ENCODE data around the gene MTHFD1. TPM values are rescaled to one million over a fixed set of nuclear protein-coding genes. Genes with fewer than 3 reads are reported as not detected.

MTHFD1 gene
- total RNA-seq, 2 donors from 2014 or later: 103 to 116 TPM

DNA sequence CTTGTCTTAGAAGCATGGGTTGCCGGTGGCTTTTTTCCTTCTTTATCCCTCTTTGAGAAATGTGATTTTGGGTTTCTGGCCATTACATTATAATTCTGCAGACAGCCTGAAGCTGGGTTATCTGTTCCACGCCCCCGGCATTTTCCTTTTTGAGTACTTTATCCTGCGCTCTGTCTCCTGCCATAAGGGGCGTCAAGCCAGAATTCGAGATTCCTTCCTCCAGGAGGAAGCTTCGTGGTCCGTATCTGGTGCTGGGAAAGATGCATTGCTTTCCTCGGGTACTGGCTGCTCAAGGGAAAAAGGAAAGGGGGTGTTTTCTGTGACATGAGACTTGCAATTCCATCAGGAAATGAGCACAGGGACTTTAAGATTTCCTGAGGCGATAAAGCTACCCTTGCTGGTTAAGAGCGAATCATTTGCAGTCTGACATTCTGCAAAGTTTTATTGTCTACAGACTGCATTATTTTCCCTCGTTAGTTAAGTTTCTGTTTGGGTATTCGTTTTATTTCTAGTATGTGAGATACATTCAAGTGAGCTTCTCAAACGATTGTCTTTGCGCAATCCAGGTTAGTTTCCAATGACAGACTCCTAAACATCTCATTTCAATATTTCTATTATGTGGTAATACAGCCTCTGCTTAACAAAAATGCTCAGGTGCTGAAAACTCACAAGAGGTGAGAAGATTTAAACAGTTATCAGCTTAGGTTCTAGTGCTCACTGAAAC is 77.8 kb downstream of the MTHFD1 start:
- Mint-ChIP-seq H3K27me3 (ENCODE audit: insufficient read depth) (peaks cover 10% of the 10 kb centered on the region), H3K4me1 (peaks cover 7% of the 10 kb centered on the region), H3K27ac (peak overlapping the region; percentile 44), H3K4me3 (peak overlapping the region; percentile 76), H3K36me3 (ENCODE audit: low read depth) (peaks cover 5% of the 10 kb centered on the region), H3K9me3 (no peaks in the 10 kb centered on the region)
- Histone ChIP-seq H3K9me3 (ENCODE audit: control insufficient read depth, low read length) (no peaks in the 10 kb centered on the region), H3K4me3 (ENCODE audit: low read length) (peak overlapping the region; percentile 81), H3K9ac (ENCODE audit: extremely low read depth, low read length, poor library complexity, severe bottlenecking) (peak overlapping the region; percentile 29), H3K36me3 (ENCODE audit: control insufficient read depth, insufficient read depth, low read length) (no peaks in the 10 kb centered on the region), H3K27me3 (ENCODE audit: control insufficient read depth, insufficient read depth, low read length, poor library complexity, severe bottlenecking) (peaks cover 19% of the 10 kb centered on the region), H3K4me1 (ENCODE audit: control insufficient read depth, insufficient read depth, low read length) (no peaks in the 10 kb centered on the region), H3K27ac (ENCODE audit: low read depth, low read length) (no peak overlapping the region)
- DNase-seq: peak; percentile 84
- TF ChIP-seq, protein P1, sequence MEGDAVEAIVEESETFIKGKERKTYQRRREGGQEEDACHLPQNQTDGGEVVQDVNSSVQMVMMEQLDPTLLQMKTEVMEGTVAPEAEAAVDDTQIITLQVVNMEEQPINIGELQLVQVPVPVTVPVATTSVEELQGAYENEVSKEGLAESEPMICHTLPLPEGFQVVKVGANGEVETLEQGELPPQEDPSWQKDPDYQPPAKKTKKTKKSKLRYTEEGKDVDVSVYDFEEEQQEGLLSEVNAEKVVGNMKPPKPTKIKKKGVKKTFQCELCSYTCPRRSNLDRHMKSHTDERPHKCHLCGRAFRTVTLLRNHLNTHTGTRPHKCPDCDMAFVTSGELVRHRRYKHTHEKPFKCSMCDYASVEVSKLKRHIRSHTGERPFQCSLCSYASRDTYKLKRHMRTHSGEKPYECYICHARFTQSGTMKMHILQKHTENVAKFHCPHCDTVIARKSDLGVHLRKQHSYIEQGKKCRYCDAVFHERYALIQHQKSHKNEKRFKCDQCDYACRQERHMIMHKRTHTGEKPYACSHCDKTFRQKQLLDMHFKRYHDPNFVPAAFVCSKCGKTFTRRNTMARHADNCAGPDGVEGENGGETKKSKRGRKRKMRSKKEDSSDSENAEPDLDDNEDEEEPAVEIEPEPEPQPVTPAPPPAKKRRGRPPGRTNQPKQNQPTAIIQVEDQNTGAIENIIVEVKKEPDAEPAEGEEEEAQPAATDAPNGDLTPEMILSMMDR (conservative IDR thresholded peaks at IDR 0.05): peak; percentile 66
- 20 to 27% methylated on average over 8 to 15 of the region's 15 CpGs for WGBS, 2 experiments (ENCODE audit: insufficient coverage in 1 of 2, insufficient read length in 1 of 2)

DNA sequence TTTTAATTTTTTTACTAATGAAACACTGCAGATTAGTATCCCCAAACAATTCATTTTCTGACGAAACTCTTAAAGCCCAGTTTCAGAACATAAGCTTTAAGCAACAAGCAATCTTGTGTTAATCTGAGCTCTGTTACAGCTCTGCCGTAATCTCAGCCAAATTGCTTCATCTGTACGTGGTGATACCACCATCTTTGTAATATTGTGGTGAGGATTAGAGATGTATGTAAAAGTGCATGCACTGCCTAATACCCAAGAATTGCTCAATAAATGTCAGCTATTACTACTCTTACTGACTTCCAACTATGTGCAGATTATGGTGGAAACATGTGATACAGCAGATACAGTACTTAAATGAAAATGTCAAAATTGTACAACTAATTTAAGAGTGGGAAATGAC is 78.9 kb downstream of the MTHFD1 start:
- Mint-ChIP-seq H3K27me3 (ENCODE audit: insufficient read depth) (peaks cover 10% of the 10 kb centered on the region), H3K27ac (no peak overlapping the region), H3K4me3 (no peak overlapping the region), H3K9me3 (no peaks in the 10 kb centered on the region), H3K4me1 (peaks cover 7% of the 10 kb centered on the region), H3K36me3 (ENCODE audit: low read depth) (no peaks in the 10 kb centered on the region)
- TF ChIP-seq, protein P1 (conservative IDR thresholded peaks at IDR 0.05): no peak
- H3K27me3 ChIP-seq (ENCODE audit: control insufficient read depth, insufficient read depth, low read length, poor library complexity, severe bottlenecking): peaks cover 19% of the 10 kb centered on the region
- H3K9me3 ChIP-seq (ENCODE audit: control insufficient read depth, low read length): no peaks in the 10 kb centered on the region
- DNase-seq: no peak
- H3K4me3 ChIP-seq (ENCODE audit: low read length): no peak overlapping the region
- 85 to 93% methylated on average over 3 of the region's 3 CpGs for WGBS, 2 experiments (ENCODE audit: insufficient coverage in 1 of 2, insufficient read length in 1 of 2)
- no peak overlapping the region for H3K27ac ChIP-seq (ENCODE audit: low read depth, low read length)
- no peak overlapping the region for H3K9ac ChIP-seq (ENCODE audit: extremely low read depth, low read length, poor library complexity, severe bottlenecking)
- no peaks in the 10 kb centered on the region for H3K4me1 ChIP-seq (ENCODE audit: control insufficient read depth, insufficient read depth, low read length)
- no peaks in the 10 kb centered on the region for H3K36me3 ChIP-seq (ENCODE audit: control insufficient read depth, insufficient read depth, low read length)

DNA sequence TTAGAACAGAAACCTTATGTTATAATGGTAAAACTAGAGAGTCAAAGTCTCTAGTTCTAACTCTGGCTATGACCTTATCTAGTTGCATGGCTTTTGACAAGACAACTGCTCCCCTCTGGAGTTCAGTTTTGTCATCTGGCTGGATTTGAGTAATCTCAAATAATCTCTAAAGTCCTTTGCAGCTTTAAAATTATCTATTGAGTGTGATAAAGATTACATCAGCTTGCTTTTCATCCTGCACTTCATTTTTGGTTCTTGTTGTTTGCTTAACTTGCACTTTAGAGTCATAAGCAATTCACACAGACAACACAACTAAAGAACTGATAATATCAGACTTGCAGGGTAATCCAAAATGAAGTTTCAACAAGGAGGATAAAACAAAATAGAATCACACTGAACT is 79.4 kb downstream of the MTHFD1 start:
- no peaks in the 10 kb centered on the region for H3K36me3 Mint-ChIP-seq (ENCODE audit: low read depth)
- Histone ChIP-seq H3K9ac (ENCODE audit: extremely low read depth, low read length, poor library complexity, severe bottlenecking) (no peak overlapping the region), H3K9me3 (ENCODE audit: control insufficient read depth, low read length) (no peaks in the 10 kb centered on the region), H3K4me3 (ENCODE audit: low read length) (no peak overlapping the region), H3K4me1 (ENCODE audit: control insufficient read depth, insufficient read depth, low read length) (no peaks in the 10 kb centered on the region), H3K27me3 (ENCODE audit: control insufficient read depth, insufficient read depth, low read length, poor library complexity, severe bottlenecking) (peaks cover 19% of the 10 kb centered on the region), H3K36me3 (ENCODE audit: control insufficient read depth, insufficient read depth, low read length) (no peaks in the 10 kb centered on the region), H3K27ac (ENCODE audit: low read depth, low read length) (no peak overlapping the region)
- no peak overlapping the region for H3K27ac Mint-ChIP-seq
- no peak overlapping the region for H3K4me3 Mint-ChIP-seq
- H3K4me1 Mint-ChIP-seq: peaks cover 7% of the 10 kb centered on the region
- TF ChIP-seq, protein P1 (conservative IDR thresholded peaks at IDR 0.05): no peak
- H3K9me3 Mint-ChIP-seq: no peaks in the 10 kb centered on the region
- H3K27me3 Mint-ChIP-seq (ENCODE audit: insufficient read depth): peaks cover 10% of the 10 kb centered on the region
- no peak for DNase-seq
